K562 (cell line): Measurements from ENCODE around the gene AFF1. TPM values are rescaled to one million over a fixed set of nuclear protein-coding genes. Genes with fewer than 3 reads are reported as not detected.

Experiments
- CBFA2T3 ChIP-seq: fragments of 450-650 bp; IDR thresholded peaks from 2 replicates; pipeline ENCODE4 v1.6.1; 2017
- CBX1 ChIP-seq: sonication (generic); IDR thresholded peaks from 2 replicates; pipeline ENCODE4 v1.6.1; 2016; ENCODE audit warnings: antibody characterized with exemption, low read depth, mild to moderate bottlenecking
- CEBPB ChIP-seq: fragments of 450-650 bp; IDR thresholded peaks from 2 replicates; pipeline ENCODE4 v1.6.1; 2016; ENCODE audit warnings: missing genetic modification characterization, missing compliant biosample characterization
- CREB1 ChIP-seq, 2 experiments: sonication (generic) in 1 of 2; formaldehyde crosslinking in 1 of 2; IDR thresholded peaks; 2 replicates each; pipeline versions ENCODE4 v1.6.1 to v1.8.0; 2012 to 2022; ENCODE audit warnings: inconsistent platforms in 1 of 2, mild to moderate bottlenecking in 1 of 2, missing genetic modification reagents in 1 of 2, moderate library complexity in 1 of 2
- CTBP1 ChIP-seq: fragments of 450-650 bp; IDR thresholded peaks from 2 replicates; pipeline ENCODE4 v1.6.1; 2016; ENCODE audit warnings: borderline replicate concordance
- DMBX1 ChIP-seq: fragments of 250-450 bp; sonication (Bioruptor Pico); IDR thresholded peaks from 2 replicates; pipeline ENCODE4 v1.8.0; 2022; ENCODE audit warnings: inconsistent platforms, mild to moderate bottlenecking, moderate library complexity, borderline replicate concordance
- ELF1 ChIP-seq: fragments of 200-800 bp; sonication (Bioruptor generic); IDR thresholded peaks from 2 replicates; pipeline ENCODE4 v1.6.1; 2016; ENCODE audit warnings: missing genetic modification characterization, missing compliant biosample characterization
- MCM5 ChIP-seq: fragments of 450-650 bp; IDR thresholded peaks from 2 replicates; pipeline ENCODE4 v1.6.1; 2016; ENCODE audit warnings: low read depth
- MED1 ChIP-seq: sonication (generic); formaldehyde crosslinking; IDR thresholded peaks from 2 replicates; pipeline ENCODE4 v1.8.1; 2023; ENCODE audit warnings: missing genetic modification reagents, borderline replicate concordance
- MNT ChIP-seq, 2 experiments: fragments of 450-650 bp; conservative IDR thresholded peaks; 2 replicates each; pipeline ENCODE4 v1.6.1; 2017; ENCODE audit warnings: mild to moderate bottlenecking in 2 of 2, moderate library complexity in 2 of 2
- MTA3 ChIP-seq: fragments of 450-650 bp; formaldehyde crosslinking; IDR thresholded peaks from 2 replicates; pipeline ENCODE4 v1.6.1; 2017; ENCODE audit warnings: mild to moderate bottlenecking, borderline replicate concordance
- NFIC ChIP-seq: fragments of 450-650 bp; IDR thresholded peaks from 2 replicates; pipeline ENCODE4 v1.6.1; 2017; ENCODE audit warnings: mild to moderate bottlenecking, inconsistent platforms
- RAD51 ChIP-seq: fragments of 450-650 bp; IDR thresholded peaks from 2 replicates; pipeline ENCODE4 v1.7.1; 2016; ENCODE audit warnings: low read depth, mild to moderate bottlenecking, borderline replicate concordance
- RBM17 ChIP-seq: fragments of 200-400 bp; formaldehyde crosslinking; IDR thresholded peaks from 2 replicates; pipeline ENCODE4 v1.6.1; 2017; ENCODE audit warnings: low read depth, mild to moderate bottlenecking, low read length, borderline replicate concordance
- RUNX1 ChIP-seq: sonication (generic); IDR thresholded peaks from 2 replicates; pipeline ENCODE4 v1.6.1; 2016; ENCODE audit warnings: antibody characterized with exemption, low read depth
- STAT5B ChIP-seq: fragments of 250-450 bp; sonication (Bioruptor Pico); IDR thresholded peaks from 2 replicates; pipeline ENCODE4 v1.8.0; 2021; ENCODE audit warnings: mild to moderate bottlenecking, inconsistent platforms
- TBL1XR1 ChIP-seq, 2 experiments: IDR thresholded peaks; 2 replicates each; pipeline ENCODE4 v1.6.1; 2012; ENCODE audit warnings: improper control_type of control experiment in 2 of 2, low read length in 2 of 2, mild to moderate bottlenecking in 1 of 2
- TBP ChIP-seq: optimal IDR thresholded peaks from 2 replicates; pipeline ENCODE3; 2011; ENCODE audit warnings: low read depth, low read length, improper control_type of control experiment
- ZBTB17 ChIP-seq: fragments of 450-650 bp; formaldehyde crosslinking; IDR thresholded peaks from 2 replicates; pipeline ENCODE4 v1.4.0; 2020; ENCODE audit warnings: mild to moderate bottlenecking
- ZNF140 ChIP-seq: fragments of 250-450 bp; sonication (Bioruptor Pico); IDR thresholded peaks from 2 replicates; pipeline ENCODE4 v1.8.0; 2021; ENCODE audit warnings: moderate library complexity, mild to moderate bottlenecking, inconsistent platforms
- ZNF146 ChIP-seq: IDR thresholded peaks from one replicate; pipeline ENCODE4 v1.6.1; 2018; ENCODE audit warnings: missing compliant biosample characterization; ENCODE audit not compliant: unreplicated experiment
- ZNF316 ChIP-seq: fragments of 450-650 bp; IDR thresholded peaks from 2 replicates; pipeline ENCODE4 v1.6.1; 2016
- ZNF699 ChIP-seq: fragments of 250-450 bp; sonication (Bioruptor Pico); IDR thresholded peaks from 2 replicates; pipeline ENCODE4 v1.8.0; 2021; ENCODE audit warnings: mild to moderate bottlenecking, moderate library complexity; ENCODE audit not compliant: insufficient replicate concordance
- polyA plus RNA-seq, 8 experiments: library from polyadenylated mRNA; depleted of rRNA in 4 of 8; stranded (reverse) in 5 of 8; unstranded in 3 of 8; fragments of >200 nt; fragmentation: Nextera tagmentation in 2 of 8; fragmentation: Illumina TruSeq in 1 of 8; extraction: Ambion mirVana in 2 of 8; extraction: Trizol in 1 of 8; gene quantifications; 2 replicates each; pipeline versions ENCODE4 v1.2.1 to v1.2.3, GENCODE V29; 2011 to 2014; ENCODE audit warnings: inconsistent platforms in 1 of 8, missing spikeins in 1 of 8
- total RNA-seq, 7 experiments: library from RNA; depleted of rRNA in 6 of 7; stranded (reverse); fragments of >200 nt in 6 of 7; fragmentation: Illumina TruSeq in 2 of 7; extraction: Trizol in 2 of 7; gene quantifications; 2 replicates each; pipeline versions ENCODE4 v1.2.1 to v1.2.3, GENCODE V29; 2011 to 2021; ENCODE audit warnings: low replicate concordance in 1 of 7
- TF ChIP-seq, protein P1 (sequence below): fragments of 450-650 bp; conservative IDR thresholded peaks from 2 replicates; pipeline ENCODE4 v1.6.1; 2016; ENCODE audit warnings: missing genetic modification characterization, low read depth, mild to moderate bottlenecking, missing compliant biosample characterization, moderate library complexity
- TF ChIP-seq, protein P2 (sequence below): fragments of 250-450 bp; sonication (Bioruptor Pico); IDR thresholded peaks from 2 replicates; pipeline ENCODE4 v1.5.0; 2020; ENCODE audit warnings: mild to moderate bottlenecking, borderline replicate concordance

AFF1 gene
- total and polyA plus RNA-seq, 9 of the 15 experiments (the other 6 are each of a cell fraction or from before 2014, with no cell fraction given), result 4.1 to 47.5 (median 17.2) TPM

DNA sequence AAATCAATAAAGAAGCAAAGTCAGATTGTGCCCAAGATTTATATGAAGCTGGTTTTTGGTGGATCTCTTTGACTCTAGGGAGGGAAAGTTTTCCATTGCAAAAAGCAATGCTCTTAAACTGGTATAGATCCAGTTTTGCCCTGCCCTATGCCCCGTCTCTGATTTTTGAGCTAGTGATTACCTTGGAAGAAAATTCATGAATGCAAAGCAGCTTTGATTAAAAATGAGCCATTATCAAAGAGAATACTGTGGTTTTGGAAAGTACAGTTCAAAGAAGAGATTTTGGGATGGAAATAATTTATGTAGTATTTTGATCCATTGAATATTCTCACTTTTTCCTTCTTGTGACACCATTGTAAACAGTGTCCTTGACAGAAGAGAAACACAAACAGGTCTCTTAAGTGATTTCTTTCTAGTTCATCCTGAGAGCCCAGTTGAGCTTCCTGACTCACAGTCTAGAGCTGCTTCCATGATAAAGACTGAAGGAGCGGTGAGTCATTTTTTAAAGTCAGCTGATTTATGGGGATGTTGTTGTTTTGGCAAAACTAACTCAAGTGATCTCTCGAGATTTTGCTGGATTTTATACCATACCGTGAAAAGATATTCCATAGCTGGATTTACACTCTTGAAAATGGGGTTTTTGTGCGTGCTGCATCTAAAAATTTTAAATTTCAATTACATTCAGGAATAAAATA, 76.7 kb downstream of the AFF1 start (continued):
- TF ChIP-seq, protein P1, sequence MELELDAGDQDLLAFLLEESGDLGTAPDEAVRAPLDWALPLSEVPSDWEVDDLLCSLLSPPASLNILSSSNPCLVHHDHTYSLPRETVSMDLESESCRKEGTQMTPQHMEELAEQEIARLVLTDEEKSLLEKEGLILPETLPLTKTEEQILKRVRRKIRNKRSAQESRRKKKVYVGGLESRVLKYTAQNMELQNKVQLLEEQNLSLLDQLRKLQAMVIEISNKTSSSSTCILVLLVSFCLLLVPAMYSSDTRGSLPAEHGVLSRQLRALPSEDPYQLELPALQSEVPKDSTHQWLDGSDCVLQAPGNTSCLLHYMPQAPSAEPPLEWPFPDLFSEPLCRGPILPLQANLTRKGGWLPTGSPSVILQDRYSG, result no peak
- no peak for TF ChIP-seq CREB1 (IDR thresholded peaks at IDR 0.05)
- TF ChIP-seq CREB1 (CRISPR knock-in tag; IDR thresholded peaks at IDR 0.05), result no peak
- TF ChIP-seq TBL1XR1 (IDR thresholded peaks at IDR 0.05; ENCODE audit: low read length in 2 of 2), result peak in 1 of 2 experiments; percentile 72; a peak in 1 of 4 replicates
- TF ChIP-seq, protein P2, sequence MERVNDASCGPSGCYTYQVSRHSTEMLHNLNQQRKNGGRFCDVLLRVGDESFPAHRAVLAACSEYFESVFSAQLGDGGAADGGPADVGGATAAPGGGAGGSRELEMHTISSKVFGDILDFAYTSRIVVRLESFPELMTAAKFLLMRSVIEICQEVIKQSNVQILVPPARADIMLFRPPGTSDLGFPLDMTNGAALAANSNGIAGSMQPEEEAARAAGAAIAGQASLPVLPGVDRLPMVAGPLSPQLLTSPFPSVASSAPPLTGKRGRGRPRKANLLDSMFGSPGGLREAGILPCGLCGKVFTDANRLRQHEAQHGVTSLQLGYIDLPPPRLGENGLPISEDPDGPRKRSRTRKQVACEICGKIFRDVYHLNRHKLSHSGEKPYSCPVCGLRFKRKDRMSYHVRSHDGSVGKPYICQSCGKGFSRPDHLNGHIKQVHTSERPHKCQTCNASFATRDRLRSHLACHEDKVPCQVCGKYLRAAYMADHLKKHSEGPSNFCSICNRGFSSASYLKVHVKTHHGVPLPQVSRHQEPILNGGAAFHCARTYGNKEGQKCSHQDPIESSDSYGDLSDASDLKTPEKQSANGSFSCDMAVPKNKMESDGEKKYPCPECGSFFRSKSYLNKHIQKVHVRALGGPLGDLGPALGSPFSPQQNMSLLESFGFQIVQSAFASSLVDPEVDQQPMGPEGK (CRISPR knock-in tag), result no peak
- TF ChIP-seq MTA3, result peak; percentile 66; the same call in 1 of the 2 replicates
- peak; percentile 58; the same call in 1 of the 2 replicates for TF ChIP-seq RAD51
- peak in 1 of 2 experiments; percentile 46; a peak in 2 of 4 replicates for TF ChIP-seq MNT (conservative IDR thresholded peaks at IDR 0.05)
- TF ChIP-seq NFIC, result no peak
- no peak for TF ChIP-seq ZNF146 (CRISPR knock-in tag)
- no peak for TF ChIP-seq ZNF140 (CRISPR knock-in tag)
- peak; percentile 59 for TF ChIP-seq CBFA2T3
- no peak for TF ChIP-seq ELF1 (tag)
- TF ChIP-seq MCM5, result no peak
- TF ChIP-seq ZNF316, result peak; percentile 63
- TF ChIP-seq CTBP1, result 0 out of 2 replicates have a peak, but pooled peaks have one; percentile 23
- TF ChIP-seq RUNX1, result no peak
- no peak for TF ChIP-seq DMBX1
- no peak for TF ChIP-seq ZNF699 (CRISPR knock-in tag)
- TF ChIP-seq ZBTB17 (CRISPR knock-in tag), result no peak
- no peak for TF ChIP-seq CBX1
- TF ChIP-seq TBP, result no peak
- no peak for TF ChIP-seq RBM17
- TF ChIP-seq MED1, result no peak
- no peak for TF ChIP-seq CEBPB (tag)
- TF ChIP-seq STAT5B, result no peak
